GM23338 (cell line): ENCODE measurements around the gene RNU5B-1. TPM values are rescaled to one million over a fixed set of nuclear protein-coding genes. Genes with fewer than 3 reads are reported as not detected.

Experiments
- ATAC-seq: fragments of 200-7000 bp; cut with Tn5 transposase; 3 replicates; pipeline ENCODE4 v1.9.1; 2020
- DNase-seq: peaks from one replicate; pipeline ENCODE4 v3.0.0-alpha.2; 2015; ENCODE audit warnings: low spot score
- H2AFZ ChIP-seq: fragments of 200-600 bp; sonication (generic); 2 replicates; pipeline ENCODE4 v1.8.0; 2016; ENCODE audit warnings: antibody characterized with exemption, mild to moderate bottlenecking, moderate library complexity
- H3F3A ChIP-seq: fragments of 200-600 bp; sonication (generic); replicated peaks from 2 replicates; pipeline ENCODE4 v1.8.0; 2017; ENCODE audit warnings: antibody characterized with exemption, mixed run types, low read depth
- H3K27ac ChIP-seq: fragments of 200-600 bp; sonication (generic); 2 replicates; pipeline ENCODE4 v1.6.1; 2016; ENCODE audit warnings: low read depth
- H3K27me3 ChIP-seq: fragments of 200-600 bp; sonication (generic); 2 replicates; pipeline ENCODE4 v1.8.0; 2016; ENCODE audit warnings: mild to moderate bottlenecking, mixed run types, moderate library complexity; ENCODE audit not compliant: insufficient read depth
- H3K36me3 ChIP-seq: fragments of 200-600 bp; sonication (generic); 2 replicates; pipeline ENCODE4 v1.8.0; 2016; ENCODE audit warnings: mild to moderate bottlenecking; ENCODE audit not compliant: insufficient read depth
- H3K4me1 ChIP-seq: fragments of 200-600 bp; sonication (generic); 2 replicates; pipeline ENCODE4 v1.8.0; 2016; ENCODE audit warnings: mild to moderate bottlenecking, moderate library complexity; ENCODE audit not compliant: insufficient read depth
- H3K4me2 ChIP-seq: fragments of 200-600 bp; sonication (generic); 2 replicates; pipeline ENCODE4 v1.7.1; 2017; ENCODE audit warnings: mixed run types
- H3K4me3 ChIP-seq: fragments of 200-600 bp; sonication (generic); 2 replicates; pipeline ENCODE4 v1.6.1; 2016; ENCODE audit warnings: mixed run types
- H3K79me2 ChIP-seq: fragments of 200-600 bp; sonication (generic); replicated peaks from 2 replicates; pipeline ENCODE4 v1.8.0; 2017; ENCODE audit warnings: mild to moderate bottlenecking; ENCODE audit not compliant: insufficient read depth
- H3K9me2 ChIP-seq: fragments of 200-600 bp; sonication (generic); 2 replicates; pipeline ENCODE4 v1.8.0; 2017; ENCODE audit not compliant: insufficient read depth
- H4K20me1 ChIP-seq: fragments of 200-600 bp; sonication (generic); replicated peaks from 2 replicates; pipeline ENCODE4 v1.8.0; 2017; ENCODE audit warnings: mild to moderate bottlenecking; ENCODE audit not compliant: insufficient read depth
- H3K27ac Mint-ChIP-seq: 2 replicates; pipeline ENCODE4 v1.8.0; 2020; ENCODE audit warnings: inconsistent platforms, mild to moderate bottlenecking, moderate library complexity, mixed read lengths
- H3K27me3 Mint-ChIP-seq: 3 replicates; pipeline ENCODE4 v1.8.0; 2022; ENCODE audit warnings: low read depth, mild to moderate bottlenecking, moderate library complexity, mixed read lengths, inconsistent platforms; ENCODE audit not compliant: insufficient read depth, poor library complexity
- H3K36me3 Mint-ChIP-seq: 3 replicates; pipeline ENCODE4 v1.8.0; 2021; ENCODE audit warnings: low read depth, mild to moderate bottlenecking, inconsistent platforms, moderate library complexity, mixed read lengths
- H3K4me1 Mint-ChIP-seq: 3 replicates; pipeline ENCODE4 v1.8.0; 2020; ENCODE audit warnings: mild to moderate bottlenecking, inconsistent platforms, mixed read lengths
- H3K4me3 Mint-ChIP-seq: 3 replicates; pipeline ENCODE4 v1.8.0; 2021; ENCODE audit warnings: moderate library complexity, mild to moderate bottlenecking, inconsistent platforms, mixed read lengths
- H3K9me3 Mint-ChIP-seq: 3 replicates; pipeline ENCODE4 v1.8.0; 2020; ENCODE audit warnings: moderate library complexity, mild to moderate bottlenecking, inconsistent platforms, mixed read lengths
- CREB1 ChIP-seq: fragments of 250-450 bp; sonication (Bioruptor Pico); IDR thresholded peaks from 2 replicates; pipeline ENCODE4 v1.5.0; 2020; ENCODE audit warnings: low read depth, mild to moderate bottlenecking, moderate library complexity
- CTCF ChIP-seq, 2 experiments: fragments of 200-600 bp in 1 of 2; sonication (generic) in 1 of 2; conservative IDR thresholded peaks; 2 replicates each; pipeline versions ENCODE4 v1.5.1 to v1.6.1; 2016 to 2017; ENCODE audit warnings: antibody characterized with exemption in 2 of 2, low read depth in 2 of 2, mild to moderate bottlenecking in 2 of 2, moderate library complexity in 1 of 2
- ETS1 ChIP-seq: IDR thresholded peaks from 2 replicates; pipeline ENCODE4 v1.6.1; 2016; ENCODE audit warnings: antibody characterized with exemption
- EZH2 ChIP-seq: fragments of 200-600 bp; sonication (generic); IDR thresholded peaks from one replicate; pipeline ENCODE4 v1.8.0; 2017; ENCODE audit warnings: antibody characterized with exemption, mild to moderate bottlenecking, low read depth; ENCODE audit not compliant: unreplicated experiment
- EZH2phosphoT487 ChIP-seq: fragments of 200-600 bp; sonication (generic); IDR thresholded peaks from one replicate; pipeline ENCODE4 v1.8.1; 2018; ENCODE audit warnings: antibody characterized with exemption; ENCODE audit not compliant: unreplicated experiment
- JUNB ChIP-seq: IDR thresholded peaks from one replicate; pipeline ENCODE4 v1.6.1; 2016; ENCODE audit warnings: antibody characterized with exemption; ENCODE audit not compliant: unreplicated experiment
- NANOG ChIP-seq: IDR thresholded peaks from 2 replicates; pipeline ENCODE4 v1.6.1; 2016; ENCODE audit warnings: antibody characterized with exemption, borderline replicate concordance
- POLR2AphosphoS5 ChIP-seq: IDR thresholded peaks from 2 replicates; pipeline ENCODE4 v1.6.1; 2016; ENCODE audit warnings: antibody characterized with exemption, low read depth
- STAT1 ChIP-seq: IDR thresholded peaks from one replicate; pipeline ENCODE4 v1.6.1; 2016; ENCODE audit warnings: antibody characterized with exemption; ENCODE audit not compliant: unreplicated experiment
- ZNF114 ChIP-seq: fragments of 250-450 bp; sonication (Bioruptor Pico); IDR thresholded peaks from 2 replicates; pipeline ENCODE4 v1.5.0; 2020; ENCODE audit warnings: mild to moderate bottlenecking, moderate library complexity
- ZNF331 ChIP-seq: fragments of 250-450 bp; sonication (Bioruptor Pico); IDR thresholded peaks from 2 replicates; pipeline ENCODE4 v1.5.0; 2020; ENCODE audit warnings: low read depth, mild to moderate bottlenecking, moderate library complexity
- polyA plus RNA-seq: library from polyadenylated mRNA; unstranded; fragments of >200 nt; fragmentation: Nextera tagmentation; extraction: Ambion mirVana; gene quantifications from 2 replicates; pipeline ENCODE4 v1.2.1, GENCODE V29; 2016
- total RNA-seq: library from RNA; depleted of rRNA; stranded (reverse); fragments of >200 nt; shearing (Covaris generic); gene quantifications from 2 replicates; pipeline ENCODE4 v1.2.3, GENCODE V29; 2014
- TF ChIP-seq, protein P1 (sequence below): IDR thresholded peaks from one replicate; pipeline ENCODE4 v1.6.1; 2018; ENCODE audit warnings: antibody characterized with exemption; ENCODE audit not compliant: unreplicated experiment
- TF ChIP-seq, protein P2 (sequence below): fragments of 250-450 bp; sonication (Bioruptor Pico); IDR thresholded peaks from 2 replicates; pipeline ENCODE4 v1.5.0; 2020; ENCODE audit warnings: mild to moderate bottlenecking, moderate library complexity

The RNU5B-1 gene
- total and polyA plus RNA-seq, 2 experiments from 2014 or later, result not detected

- TF ChIP-seq STAT1, result no peak
- TF ChIP-seq, protein P1, sequence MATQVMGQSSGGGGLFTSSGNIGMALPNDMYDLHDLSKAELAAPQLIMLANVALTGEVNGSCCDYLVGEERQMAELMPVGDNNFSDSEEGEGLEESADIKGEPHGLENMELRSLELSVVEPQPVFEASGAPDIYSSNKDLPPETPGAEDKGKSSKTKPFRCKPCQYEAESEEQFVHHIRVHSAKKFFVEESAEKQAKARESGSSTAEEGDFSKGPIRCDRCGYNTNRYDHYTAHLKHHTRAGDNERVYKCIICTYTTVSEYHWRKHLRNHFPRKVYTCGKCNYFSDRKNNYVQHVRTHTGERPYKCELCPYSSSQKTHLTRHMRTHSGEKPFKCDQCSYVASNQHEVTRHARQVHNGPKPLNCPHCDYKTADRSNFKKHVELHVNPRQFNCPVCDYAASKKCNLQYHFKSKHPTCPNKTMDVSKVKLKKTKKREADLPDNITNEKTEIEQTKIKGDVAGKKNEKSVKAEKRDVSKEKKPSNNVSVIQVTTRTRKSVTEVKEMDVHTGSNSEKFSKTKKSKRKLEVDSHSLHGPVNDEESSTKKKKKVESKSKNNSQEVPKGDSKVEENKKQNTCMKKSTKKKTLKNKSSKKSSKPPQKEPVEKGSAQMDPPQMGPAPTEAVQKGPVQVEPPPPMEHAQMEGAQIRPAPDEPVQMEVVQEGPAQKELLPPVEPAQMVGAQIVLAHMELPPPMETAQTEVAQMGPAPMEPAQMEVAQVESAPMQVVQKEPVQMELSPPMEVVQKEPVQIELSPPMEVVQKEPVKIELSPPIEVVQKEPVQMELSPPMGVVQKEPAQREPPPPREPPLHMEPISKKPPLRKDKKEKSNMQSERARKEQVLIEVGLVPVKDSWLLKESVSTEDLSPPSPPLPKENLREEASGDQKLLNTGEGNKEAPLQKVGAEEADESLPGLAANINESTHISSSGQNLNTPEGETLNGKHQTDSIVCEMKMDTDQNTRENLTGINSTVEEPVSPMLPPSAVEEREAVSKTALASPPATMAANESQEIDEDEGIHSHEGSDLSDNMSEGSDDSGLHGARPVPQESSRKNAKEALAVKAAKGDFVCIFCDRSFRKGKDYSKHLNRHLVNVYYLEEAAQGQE, result no peak
- no peak for TF ChIP-seq EZH2
- TF ChIP-seq NANOG, result no peak
- no peak for TF ChIP-seq CREB1
- TF ChIP-seq POLR2AphosphoS5, result no peak
- TF ChIP-seq, protein P2, sequence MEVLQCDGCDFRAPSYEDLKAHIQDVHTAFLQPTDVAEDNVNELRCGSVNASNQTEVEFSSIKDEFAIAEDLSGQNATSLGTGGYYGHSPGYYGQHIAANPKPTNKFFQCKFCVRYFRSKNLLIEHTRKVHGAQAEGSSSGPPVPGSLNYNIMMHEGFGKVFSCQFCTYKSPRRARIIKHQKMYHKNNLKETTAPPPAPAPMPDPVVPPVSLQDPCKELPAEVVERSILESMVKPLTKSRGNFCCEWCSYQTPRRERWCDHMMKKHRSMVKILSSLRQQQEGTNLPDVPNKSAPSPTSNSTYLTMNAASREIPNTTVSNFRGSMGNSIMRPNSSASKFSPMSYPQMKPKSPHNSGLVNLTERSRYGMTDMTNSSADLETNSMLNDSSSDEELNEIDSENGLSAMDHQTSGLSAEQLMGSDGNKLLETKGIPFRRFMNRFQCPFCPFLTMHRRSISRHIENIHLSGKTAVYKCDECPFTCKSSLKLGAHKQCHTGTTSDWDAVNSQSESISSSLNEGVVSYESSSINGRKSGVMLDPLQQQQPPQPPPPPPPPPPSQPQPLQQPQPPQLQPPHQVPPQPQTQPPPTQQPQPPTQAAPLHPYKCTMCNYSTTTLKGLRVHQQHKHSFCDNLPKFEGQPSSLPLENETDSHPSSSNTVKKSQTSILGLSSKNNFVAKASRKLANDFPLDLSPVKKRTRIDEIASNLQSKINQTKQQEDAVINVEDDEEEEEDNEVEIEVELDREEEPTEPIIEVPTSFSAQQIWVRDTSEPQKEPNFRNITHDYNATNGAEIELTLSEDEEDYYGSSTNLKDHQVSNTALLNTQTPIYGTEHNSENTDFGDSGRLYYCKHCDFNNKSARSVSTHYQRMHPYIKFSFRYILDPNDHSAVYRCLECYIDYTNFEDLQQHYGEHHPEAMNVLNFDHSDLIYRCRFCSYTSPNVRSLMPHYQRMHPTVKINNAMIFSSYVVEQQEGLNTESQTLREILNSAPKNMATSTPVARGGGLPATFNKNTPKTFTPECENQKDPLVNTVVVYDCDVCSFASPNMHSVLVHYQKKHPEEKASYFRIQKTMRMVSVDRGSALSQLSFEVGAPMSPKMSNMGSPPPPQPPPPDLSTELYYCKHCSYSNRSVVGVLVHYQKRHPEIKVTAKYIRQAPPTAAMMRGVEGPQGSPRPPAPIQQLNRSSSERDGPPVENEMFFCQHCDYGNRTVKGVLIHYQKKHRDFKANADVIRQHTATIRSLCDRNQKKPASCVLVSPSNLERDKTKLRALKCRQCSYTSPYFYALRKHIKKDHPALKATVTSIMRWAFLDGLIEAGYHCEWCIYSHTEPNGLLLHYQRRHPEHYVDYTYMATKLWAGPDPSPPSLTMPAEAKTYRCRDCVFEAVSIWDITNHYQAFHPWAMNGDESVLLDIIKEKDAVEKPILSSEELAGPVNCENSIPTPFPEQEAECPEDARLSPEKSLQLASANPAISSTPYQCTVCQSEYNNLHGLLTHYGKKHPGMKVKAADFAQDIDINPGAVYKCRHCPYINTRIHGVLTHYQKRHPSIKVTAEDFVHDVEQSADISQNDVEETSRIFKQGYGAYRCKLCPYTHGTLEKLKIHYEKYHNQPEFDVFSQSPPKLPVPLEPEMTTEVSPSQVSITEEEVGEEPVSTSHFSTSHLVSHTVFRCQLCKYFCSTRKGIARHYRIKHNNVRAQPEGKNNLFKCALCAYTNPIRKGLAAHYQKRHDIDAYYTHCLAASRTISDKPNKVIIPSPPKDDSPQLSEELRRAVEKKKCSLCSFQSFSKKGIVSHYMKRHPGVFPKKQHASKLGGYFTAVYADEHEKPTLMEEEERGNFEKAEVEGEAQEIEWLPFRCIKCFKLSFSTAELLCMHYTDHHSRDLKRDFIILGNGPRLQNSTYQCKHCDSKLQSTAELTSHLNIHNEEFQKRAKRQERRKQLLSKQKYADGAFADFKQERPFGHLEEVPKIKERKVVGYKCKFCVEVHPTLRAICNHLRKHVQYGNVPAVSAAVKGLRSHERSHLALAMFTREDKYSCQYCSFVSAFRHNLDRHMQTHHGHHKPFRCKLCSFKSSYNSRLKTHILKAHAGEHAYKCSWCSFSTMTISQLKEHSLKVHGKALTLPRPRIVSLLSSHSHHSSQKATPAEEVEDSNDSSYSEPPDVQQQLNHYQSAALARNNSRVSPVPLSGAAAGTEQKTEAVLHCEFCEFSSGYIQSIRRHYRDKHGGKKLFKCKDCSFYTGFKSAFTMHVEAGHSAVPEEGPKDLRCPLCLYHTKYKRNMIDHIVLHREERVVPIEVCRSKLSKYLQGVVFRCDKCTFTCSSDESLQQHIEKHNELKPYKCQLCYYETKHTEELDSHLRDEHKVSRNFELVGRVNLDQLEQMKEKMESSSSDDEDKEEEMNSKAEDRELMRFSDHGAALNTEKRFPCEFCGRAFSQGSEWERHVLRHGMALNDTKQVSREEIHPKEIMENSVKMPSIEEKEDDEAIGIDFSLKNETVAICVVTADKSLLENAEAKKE (CRISPR knock-in tag), result no peak
- TF ChIP-seq EZH2phosphoT487, result no peak
- no peak for TF ChIP-seq ZNF331 (CRISPR knock-in tag)
- TF ChIP-seq CTCF (conservative IDR thresholded peaks at IDR 0.05; ENCODE audit: low read depth in 2 of 2), result no peak
- no peak for TF ChIP-seq JUNB
- no peak for TF ChIP-seq ETS1
- TF ChIP-seq ZNF114 (CRISPR knock-in tag), result no peak
- Histone ChIP-seq H2AFZ (no peak overlapping the region), H3K4me1 (peaks cover 61% of the 10 kb centered on the region), H3K27me3 (no peaks in the 10 kb centered on the region), H4K20me1 (no peaks in the 10 kb centered on the region; the same call in 1 of the 2 replicates), H3K4me2 (peak overlapping the region; percentile 43), H3K9me2 (no peaks in the 10 kb centered on the region), H3K36me3 (no peaks in the 10 kb centered on the region), H3K27ac (no peak overlapping the region), H3K79me2 (no peaks in the 10 kb centered on the region), H3K4me3 (no peak overlapping the region), H3F3A (0 out of 2 replicates have a peak, but pooled peaks cover 9% of the 10 kb centered on the region)
- Mint-ChIP-seq H3K4me3 (no peak overlapping the region; the same call in 2 of the 3 replicates), H3K9me3 (no peaks in the 10 kb centered on the region), H3K27me3 (peaks cover 9% of the 10 kb centered on the region), H3K4me1 (peaks cover 61% of the 10 kb centered on the region), H3K27ac (peak overlapping the region; percentile 66; the same call in 1 of the 2 replicates), H3K36me3 (peaks cover 24% of the 10 kb centered on the region)
- ATAC-seq (peak; percentile 4), DNase-seq (no peak)
Measured at GRCh38 chr15:65333856-65334255, 29.4 kb downstream of the RNU5B-1 start.
